Activated naive CD8-positive, alpha-beta T cell treated with anti-CD3 and anti-CD28 coated beads, Interleukin-2, amount 50 U/mL, for 16 hours (primary cell): ENCODE data around the gene PUS3.
"Not testable (repeated sequence)": the region's sequence is repeated elsewhere in the genome, so short reads cannot be mapped to it uniquely, and the experiment has no call there.

Experiments used
- DNase-seq: peaks from one replicate; pipeline ENCODE4 v3.0.0-alpha.2; 2020; ENCODE audit warnings: low read depth, low spot score

Gene PUS3

DNA sequence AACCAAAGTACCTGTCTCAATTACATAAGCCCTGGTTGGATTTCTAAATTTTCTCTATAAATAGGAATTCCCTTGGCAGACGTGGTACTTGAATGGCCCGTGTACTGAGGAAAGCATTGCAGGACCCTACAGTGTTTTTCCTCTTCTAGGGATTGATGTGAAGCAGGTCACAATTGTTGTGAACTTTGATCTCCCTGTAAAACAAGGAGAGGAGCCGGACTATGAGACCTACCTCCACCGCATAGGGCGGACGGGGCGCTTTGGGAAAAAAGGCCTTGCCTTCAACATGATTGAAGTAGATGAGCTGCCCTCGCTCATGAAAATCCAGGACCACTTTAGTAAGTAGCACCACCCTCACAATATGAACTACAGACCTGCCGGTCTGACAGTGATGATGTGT is 18.0 kb upstream of the PUS3 start:
- DNase-seq: no peak

GRCh38 chr11:125918140-125918840 is 15.3 kb upstream of the PUS3 start:
- no peak for DNase-seq

DNA sequence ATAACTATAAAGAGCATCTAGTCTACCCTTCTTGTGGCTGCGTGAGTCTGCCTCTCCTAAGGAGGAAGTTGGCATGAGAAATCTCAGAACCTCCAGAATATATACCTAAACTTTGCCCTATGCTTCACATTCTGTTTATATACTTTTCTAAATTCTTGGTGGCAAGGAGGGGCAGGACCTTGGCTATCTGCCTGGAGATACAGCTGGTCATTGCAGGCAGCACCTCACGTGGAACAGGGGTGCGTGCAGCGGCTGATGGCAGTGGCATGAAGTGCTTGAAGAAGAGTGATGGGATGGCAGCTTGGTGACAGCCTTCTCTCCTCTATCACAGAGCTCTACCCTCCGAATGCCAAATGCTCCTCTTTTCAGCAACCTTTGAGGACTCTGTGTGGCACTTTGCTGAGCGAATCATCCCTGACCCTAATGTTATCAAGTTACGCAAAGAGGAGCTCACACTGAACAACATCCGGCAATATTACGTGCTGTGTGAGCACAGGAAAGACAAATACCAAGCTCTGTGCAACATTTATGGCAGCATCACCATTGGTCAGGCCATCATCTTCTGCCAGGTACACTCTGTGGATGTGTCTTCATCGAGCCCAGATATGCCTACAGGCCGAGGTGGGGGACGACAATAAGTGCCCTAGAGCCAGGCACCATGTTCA is 13.8 kb upstream of the PUS3 start:
- DNase-seq: no peak

GRCh38 chr11:125914601-125915000 is 11.6 kb upstream of the PUS3 start:
- DNase-seq: not testable (repeated sequence)

DNA sequence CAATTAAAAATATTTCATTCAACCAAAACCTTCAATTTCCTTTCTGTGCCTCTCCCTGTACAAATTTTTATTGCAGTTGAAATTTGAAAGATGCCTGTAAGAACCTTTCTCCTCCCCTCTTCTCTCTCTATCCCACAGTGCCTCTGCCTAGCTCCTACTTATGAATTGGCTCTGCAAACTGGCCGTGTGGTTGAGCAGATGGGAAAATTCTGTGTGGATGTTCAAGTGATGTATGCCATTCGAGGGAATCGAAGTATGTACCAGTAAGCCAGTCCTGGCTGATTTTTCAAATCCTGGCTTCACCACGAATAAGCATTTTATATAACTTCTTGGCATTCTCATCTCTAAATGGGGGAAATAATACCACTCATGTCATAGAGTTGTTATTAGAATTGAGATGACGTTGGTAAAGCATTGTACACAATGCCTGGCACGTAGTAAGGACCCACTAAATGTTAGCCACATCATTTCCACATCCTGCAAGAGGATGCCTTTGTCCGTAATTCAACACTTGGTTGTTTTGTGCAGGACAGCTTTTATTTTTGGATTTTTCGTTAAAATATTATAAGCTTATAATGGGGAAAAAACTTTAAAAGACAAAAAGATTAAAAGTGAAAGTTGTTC is 7.3 kb upstream of the PUS3 start:
- DNase-seq: no peak

DNA sequence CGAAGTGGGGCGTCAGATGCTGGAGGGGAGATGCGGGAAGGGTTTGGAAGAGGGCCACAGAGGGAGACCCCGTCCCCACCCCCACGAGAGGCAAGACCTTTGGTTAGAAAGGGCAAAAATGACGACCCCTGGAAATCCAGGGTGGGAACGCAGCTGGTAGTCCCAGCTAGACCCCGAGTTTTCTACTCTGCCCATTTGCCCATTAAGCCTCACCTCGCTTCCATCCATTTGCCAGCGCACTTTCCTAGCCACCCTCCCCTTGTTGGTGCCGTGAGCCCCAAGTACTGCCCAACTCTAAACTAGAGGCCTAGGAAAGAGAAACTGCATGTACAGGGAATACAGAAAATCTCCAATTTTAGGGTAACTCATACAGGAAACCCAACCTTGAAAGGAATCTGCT is 1.7 kb upstream of the PUS3 start:
- DNase-seq: no peak

DNA sequence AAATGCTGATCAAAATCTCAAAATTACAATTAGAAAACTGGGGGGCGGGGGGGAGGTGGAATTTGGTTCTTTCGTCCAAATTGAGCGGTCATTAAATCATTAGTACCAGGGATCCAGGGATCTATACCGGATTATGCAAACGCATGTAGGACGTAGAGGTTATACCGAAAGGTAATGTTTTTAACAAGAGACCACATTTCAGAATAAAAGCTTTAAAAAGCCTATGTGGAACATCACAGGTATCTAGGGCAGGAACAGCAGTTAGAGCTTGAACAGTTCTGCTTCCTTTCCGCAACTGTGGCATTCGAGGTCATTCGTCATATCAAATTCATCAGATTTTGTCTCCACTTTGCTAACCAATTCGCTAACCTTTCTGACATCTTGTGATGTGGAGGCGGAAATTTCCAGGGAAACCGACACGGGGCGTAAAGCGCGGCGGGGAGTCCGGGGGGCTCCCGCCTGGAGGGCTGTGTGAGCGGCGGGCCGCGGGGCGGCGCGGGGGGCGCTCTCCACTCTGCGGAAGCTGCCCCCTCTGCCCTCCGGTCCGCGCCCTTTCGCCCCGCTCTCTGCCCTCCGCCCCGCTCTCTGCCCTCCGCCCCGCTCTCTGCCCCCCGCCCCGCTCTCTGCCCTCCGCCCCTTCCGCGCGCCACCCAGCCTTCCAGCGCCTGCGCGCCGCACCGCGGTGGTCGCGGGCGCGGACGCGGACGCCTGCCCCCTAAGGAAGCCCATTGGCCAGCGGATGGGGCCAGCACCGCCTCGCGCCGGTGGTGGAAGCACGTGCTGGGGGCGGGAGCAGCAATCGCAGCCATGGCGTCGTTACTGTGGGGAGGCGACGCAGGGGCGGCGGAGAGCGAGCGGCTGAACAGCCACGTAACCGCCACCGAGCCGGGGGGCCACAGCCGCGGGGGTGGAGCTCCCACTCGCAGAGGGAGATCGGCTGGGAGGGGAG is 979 bp upstream of the PUS3 start, which contains the start of gene DDX25:
TSS of gene DDX25 (plus strand) at position 798 of the 949 bp plus-strand sequence. CDS start at position 808, 10 bp downstream.
- DNase-seq: no peak

DNA sequence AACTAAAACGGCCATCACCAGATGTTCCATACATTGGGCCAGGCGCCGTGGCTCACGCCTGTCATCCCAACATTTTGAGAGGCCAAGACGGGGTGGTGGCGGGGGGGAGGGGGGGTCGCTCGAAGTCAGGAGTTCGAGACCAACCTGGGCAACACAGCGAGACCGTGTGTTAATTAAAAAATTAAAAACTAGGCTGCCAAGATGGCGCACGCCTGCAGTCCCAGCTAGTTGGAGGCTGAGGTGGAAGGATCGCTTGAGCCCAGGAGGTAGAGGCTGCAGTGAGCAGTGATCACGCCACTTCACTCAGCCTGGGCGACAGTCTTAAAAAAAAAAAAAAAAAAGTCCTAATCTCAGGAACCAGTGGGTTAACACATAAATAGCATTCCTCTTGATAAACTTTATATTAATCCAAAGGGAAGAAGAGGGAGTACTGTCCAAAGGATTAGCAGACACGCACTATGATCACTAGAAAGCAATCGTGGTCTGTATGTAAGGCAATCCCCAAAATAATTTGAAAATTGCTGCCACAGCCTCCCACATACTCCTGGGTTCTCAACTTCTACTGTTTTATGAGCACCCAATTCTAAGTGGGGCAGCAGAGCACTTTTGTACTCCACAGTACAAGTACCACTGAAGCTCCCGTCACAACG is 604 bp downstream of the PUS3 start:
- DNase-seq: no peak

GRCh38 chr11:125901872-125902271 is 1.1 kb downstream of the PUS3 start:
- no peak for DNase-seq

DNA sequence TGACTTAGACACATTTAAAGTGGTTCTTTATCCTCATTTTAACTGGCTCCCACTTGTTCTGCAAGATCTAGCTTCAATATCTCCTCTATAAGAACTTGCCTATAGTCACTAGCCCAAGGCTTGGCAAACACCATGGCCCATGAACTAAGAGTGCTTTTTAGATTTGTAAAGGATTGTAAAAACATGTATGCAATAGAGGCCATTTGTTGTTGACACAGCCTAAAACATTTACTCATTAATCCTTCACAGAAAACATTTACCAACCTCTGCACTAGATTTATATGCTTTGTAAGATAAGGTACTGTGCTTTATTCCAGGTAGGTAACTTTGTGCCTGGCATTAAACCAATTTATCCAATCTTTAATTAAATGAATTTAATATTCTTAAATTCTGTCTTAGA is 10.0 kb downstream of the PUS3 start:
- no peak for DNase-seq

DNA sequence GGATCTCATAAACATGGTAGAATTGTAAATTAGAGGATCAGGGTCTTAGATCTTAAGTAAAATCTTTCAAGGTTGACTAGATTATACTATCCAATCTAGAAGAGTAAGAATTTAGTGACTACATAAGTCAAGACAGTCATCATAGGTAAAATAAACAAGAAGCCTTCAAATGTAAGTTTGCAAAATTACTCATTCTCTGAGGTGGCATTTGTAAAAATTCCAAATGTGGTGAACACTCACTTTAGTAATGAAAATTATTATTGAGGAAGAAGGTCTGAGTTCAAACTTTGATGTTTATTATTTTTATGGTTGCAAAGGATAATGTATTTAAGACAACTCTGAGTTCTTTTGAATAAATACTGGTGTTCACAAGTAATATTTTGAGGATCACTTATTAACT is 10.9 kb downstream of the PUS3 start:
- DNase-seq: no peak

GRCh38 chr11:125890447-125891100 is 12.4 kb downstream of the PUS3 start:
- no peak for DNase-seq

DNA sequence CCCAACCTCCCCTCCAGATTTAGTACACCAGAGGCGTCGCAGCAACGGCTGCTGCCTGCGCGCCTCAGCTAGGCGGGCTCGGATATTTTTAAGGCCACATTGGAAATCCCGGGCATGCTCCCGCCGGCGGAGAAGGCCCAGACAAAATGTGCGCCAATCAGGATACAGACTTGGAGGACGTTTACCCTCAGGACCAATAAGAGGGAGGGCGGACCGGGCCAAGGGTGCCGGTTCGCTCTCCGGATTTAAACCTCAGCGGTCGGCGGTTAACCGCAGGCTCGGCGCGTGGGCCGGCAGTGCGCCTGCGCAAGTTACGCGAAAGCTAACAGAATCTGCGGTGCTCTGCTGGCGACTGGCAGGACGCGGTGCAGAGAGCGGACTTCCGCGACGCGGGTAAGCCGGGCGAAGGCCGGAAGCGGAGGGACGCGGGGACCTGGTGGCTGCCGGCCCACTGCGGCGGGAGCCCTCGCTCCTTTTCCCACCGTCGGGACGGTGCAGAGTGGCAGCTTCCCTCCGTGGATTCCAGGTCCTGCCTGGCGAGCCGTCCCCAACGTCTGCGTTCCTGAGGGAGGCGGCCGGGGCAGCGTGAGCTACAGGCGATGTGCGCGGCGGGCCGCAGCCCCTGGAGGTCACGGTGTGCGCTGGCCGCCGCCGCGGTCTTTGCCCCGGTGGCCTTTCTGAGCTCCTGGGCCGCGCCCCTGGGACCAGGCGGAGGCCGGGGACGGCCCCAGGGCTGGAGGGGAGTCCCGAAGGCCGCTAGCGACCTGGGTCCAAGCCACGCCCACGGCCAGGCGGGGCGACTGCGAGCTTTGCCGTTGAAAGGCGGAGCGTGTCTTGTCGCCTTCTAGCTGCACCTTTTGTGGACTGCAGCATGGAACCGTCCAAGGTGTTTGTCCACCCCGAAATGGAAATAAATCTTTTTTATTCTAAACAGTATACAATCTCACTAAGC is 15.4 kb downstream of the PUS3 start, which contains the start of gene HYLS1:
TSS of gene HYLS1 (plus strand) at position 296 of the 952 bp plus-strand sequence. CDS start 11,701 bp downstream, outside the sequence.
- peak; percentile 82 for DNase-seq

- no peak for DNase-seq
Observed at GRCh38 chr11:125886997-125887372, 16.0 kb downstream of the PUS3 start.

GRCh38 chr11:125883375-125883774 is 19.6 kb downstream of the PUS3 start:
- no peak for DNase-seq

GRCh38 chr11:125881291-125881690 is 21.7 kb downstream of the PUS3 start:
- no peak for DNase-seq

DNA sequence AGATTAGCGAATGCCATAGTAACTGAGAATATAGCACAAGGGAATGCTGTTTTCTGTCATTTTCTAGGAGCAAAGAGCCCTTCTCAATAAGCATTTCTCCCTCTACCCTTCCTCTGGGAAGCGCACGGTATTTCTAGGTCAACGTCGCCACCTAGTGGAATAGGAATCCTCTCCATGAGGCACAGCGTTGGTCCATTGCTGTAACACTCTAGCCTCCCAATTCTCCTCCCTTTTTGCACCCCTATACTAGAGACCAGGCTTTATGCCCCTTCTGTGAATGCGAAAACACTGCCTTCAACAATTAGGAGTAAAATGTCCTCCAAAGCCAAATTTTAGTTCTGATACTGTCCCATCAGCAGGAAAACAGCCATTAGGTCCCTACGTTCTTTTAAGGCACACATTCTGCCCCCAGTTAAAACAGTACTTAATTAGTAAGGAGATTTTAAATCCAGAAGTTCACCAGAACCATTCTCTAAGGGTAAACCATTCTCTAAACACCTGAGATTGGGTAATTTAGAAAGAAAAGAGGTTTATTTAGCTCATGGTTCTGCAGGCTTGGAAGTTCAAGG is 28.4 kb downstream of the PUS3 start:
- no peak for DNase-seq

GRCh38 chr11:125873881-125874555 is 29.0 kb downstream of the PUS3 start:
- no peak for DNase-seq

DNA sequence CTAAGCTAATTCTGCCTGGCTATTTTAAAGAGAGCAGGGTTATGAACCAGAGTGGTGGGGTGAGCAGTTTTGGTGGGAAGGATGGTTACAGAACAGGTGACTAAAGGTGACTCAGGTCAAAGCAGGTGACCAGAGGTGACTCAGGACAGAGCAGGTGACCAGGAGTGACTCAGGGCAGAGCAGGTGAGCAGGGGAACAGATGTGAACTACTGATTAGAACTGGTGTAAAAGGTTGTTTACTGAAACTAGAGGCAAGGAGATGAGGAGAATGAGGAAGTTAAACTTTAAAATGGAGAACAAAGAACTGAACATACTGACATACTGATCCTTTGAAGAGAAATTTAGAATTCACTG is 30.9 kb downstream of the PUS3 start:
- DNase-seq: no peak
